Suppressor macrophage treated with lipopolysaccharide for 1 hour (primary cell): Measurements from ENCODE around the gene BRCA1.
A peak's percentile ranks its signal among the peaks of the same experiment; 100 is the strongest.
"Not testable (repeated sequence)": the region's sequence is repeated elsewhere in the genome, so short reads cannot be mapped to it uniquely, and the experiment has no call there.

Experiments
- DNase-seq, 3 donors: peaks; one replicate each; pipeline ENCODE4 v3.0.0-alpha.2; 2020 to 2022

The BRCA1 gene

DNA sequence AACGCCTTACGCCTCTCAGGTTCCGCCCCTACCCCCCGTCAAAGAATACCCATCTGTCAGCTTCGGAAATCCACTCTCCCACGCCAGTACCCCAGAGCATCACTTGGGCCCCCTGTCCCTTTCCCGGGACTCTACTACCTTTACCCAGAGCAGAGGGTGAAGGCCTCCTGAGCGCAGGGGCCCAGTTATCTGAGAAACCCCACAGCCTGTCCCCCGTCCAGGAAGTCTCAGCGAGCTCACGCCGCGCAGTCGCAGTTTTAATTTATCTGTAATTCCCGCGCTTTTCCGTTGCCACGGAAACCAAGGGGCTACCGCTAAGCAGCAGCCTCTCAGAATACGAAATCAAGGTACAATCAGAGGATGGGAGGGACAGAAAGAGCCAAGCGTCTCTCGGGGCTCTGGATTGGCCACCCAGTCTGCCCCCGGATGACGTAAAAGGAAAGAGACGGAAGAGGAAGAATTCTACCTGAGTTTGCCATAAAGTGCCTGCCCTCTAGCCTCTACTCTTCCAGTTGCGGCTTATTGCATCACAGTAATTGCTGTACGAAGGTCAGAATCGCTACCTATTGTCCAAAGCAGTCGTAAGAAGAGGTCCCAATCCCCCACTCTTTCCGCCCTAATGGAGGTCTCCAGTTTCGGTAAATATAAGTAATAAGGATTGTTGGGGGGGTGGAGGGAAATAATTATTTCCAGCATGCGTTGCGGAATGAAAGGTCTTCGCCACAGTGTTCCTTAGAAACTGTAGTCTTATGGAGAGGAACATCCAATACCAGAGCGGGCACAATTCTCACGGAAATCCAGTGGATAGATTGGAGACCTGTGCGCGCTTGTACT is at the start of gene BRCA1:
TSS of gene BRCA1 (minus strand) at position 232 of the 834 bp plus-strand sequence. CDS start 1,268 bp downstream, outside the sequence.
- peak; percentile 97 to 99 (median 99) for DNase-seq

DNA sequence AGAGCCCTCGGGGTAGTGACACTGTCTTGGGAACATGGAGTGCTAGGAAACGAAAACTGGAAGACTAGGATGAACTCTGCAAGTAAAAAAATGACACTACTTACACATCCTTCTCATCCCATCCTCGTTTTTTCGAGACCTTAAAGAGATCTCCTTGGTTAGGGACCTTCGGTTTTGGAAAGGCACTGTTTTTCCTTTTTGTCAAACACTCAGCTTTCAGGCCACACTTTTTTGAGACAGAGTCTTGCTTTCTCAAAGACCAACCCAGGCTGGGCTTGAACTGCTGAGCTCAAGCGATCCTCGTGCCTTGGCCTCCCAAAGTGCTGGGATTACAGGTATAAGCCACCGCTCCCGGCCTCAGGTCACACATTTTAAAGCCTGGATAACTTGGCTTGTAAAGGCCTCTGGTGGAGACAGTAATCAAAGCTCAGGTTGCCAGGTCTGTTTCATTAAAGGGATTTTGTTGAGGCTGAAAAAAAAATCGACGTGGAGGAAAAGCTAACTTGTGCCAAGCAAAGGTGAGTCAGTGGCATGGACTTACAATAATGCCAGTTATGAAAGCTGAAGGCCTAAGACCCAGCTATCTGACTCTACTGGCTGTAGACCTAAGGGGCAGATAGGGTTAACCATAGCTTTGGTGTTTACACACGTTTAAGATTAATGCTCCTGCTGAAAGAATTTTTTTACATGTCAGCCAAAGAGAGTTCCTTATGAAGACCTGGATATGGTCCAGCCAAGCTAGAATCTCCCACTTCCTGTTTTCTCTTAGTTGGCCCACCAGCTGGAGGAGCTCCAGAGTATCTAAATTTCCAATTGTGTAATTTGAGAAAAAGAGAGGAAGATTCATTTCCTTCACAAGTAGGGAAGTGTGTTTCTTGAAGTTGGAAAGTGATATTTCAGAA is 46.7 kb upstream of the BRCA1 start:
- DNase-seq, result peak; percentile 87 to 98 (median 97)

DNA sequence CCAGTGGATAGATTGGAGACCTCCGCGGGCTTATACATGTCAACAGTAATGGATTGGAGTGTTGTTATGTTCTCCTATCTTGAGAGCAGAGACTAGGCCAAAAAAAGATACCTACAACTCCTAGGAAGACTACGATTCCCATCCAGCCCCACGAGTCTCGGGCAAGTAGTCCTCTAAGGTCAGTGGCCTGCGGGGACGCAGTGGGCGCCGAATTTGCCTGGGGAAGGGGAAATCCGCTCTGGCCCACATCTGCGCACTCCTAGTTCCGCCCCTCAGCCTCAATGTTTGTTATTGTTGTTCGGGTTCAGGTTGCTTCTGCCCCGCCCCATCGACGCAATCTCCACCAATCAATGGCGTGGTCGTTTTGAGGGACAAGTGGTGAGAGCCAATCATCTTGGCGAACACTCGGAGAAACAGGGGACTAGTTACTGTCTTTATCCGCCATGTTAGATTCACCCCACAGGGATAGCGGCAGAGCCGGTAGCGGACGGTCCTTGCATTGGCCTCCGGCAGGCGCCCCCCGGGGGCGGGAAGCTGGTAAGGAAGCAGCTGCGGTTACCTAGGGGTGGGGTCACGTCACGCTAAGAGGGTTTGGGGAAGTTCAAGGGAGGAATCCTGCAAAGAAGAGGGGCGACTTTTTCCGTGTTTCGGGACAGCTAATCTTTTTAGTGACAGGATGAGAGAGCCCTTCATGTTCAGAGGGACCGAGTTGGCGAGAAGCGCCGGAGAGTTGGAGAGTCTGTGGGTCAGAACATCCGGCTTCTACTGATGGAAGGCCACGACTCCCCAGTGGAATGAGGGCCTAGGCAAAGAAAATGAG is 45.8 kb upstream of the BRCA1 start, which contains the start of gene NBR1:
TSS of gene NBR1 (plus strand) at position 449 of the 820 bp plus-strand sequence. CDS start 4,586 bp downstream, outside the sequence.
- peak; percentile 96 to 98 (median 98) for DNase-seq

DNA sequence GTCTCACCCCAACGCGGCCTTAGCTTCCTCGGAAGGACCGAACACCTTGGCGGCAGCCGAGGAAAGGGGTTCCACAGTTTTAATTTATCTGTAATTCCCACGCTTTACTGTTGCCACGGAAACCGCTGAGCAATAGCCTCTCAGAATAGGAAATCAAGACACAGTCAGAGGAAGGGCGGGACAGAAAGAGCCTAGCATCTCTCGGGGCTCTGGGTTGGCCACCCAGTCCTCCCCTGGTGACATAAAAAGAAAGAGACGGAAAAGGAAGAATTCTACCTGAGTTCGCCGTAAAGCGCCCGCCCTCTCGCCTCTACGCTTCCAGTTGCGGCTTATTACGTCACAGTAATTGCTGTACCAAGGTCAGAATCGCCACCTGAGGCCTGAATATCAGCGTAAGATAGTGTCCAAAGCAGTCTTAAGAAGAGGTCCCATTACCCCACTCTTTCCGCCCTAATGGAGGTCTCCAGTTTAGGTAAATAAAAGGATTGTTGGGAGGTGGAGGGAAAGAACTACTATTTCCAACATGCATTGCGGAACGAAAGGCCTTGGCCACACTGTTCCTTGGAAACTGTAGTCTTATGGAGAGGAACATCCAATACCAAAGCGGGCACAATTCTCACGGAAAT is 45.1 kb upstream of the BRCA1 start:
- peak; percentile 93 to 96 (median 94) for DNase-seq

DNA sequence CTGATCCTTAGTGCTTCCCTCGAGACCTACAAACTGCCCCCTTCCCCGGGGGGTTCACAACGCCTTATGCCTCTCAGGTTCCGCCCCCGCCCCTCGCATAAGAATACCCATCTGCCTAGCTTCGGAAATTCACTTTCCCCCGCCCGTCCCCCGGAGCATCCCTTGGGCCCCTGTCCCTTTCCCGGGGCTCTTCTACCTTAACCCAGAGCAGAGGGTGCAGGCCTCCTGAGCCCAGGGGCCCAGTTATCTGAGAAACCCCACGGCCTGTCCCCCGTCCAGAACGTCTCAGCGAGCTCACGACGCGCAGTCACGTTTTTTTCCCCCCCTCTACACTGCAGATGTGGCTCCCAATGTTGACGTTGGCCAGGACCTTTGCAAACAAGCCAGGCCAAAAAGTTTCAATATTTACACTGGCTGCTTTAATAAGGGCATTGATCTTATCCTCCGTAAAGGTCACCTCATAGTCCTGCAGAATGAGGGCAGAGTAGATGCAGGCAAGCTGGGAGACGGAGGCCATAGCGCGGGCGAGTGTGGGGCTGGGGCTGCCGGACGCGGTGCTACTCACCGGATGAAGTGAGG is 44.5 kb upstream of the BRCA1 start:
- peak in 1 of 3 donors; percentile 9 for DNase-seq

DNA sequence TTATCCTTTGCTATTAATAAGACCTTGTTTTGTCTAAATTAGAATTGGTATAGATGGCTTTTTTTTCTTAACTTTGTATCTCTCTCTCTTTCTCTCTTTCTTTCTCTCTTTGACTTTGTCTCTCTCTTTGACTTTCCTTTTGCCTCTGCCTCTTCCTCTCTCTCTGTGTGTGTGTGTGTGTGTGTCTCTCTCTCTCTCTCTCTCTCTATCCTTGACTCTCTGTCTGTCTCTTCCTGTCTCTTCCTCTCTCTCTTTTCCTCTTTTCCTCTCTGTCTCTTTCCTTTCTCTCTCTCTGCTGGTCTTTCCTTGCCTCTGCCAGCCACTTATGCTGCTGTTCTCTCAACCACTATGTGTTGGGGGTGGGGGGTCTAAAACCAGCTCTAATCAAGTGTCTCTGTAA is 40.8 kb upstream of the BRCA1 start:
- DNase-seq, result not testable (repeated sequence)

DNA sequence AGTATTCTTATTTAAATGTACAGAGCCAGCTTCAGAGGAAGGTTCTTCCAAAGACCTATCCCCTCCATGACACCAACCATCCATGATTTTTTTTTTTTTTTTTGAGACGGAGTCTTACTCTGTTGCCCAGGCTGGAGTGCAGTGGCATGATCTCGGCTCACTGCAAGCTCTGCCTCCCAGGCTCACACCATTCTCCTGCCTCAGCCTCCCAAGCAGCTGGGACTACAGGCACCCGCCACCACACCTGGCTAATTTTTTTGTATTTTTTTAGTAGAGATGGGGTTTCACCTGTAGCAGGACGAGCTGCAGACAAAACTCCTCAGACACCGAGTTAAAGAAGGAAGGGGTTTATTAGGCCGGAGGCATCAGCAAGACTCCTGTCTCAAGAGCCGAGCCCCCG is 34.8 kb upstream of the BRCA1 start:
- not testable (repeated sequence) for DNase-seq

DNA sequence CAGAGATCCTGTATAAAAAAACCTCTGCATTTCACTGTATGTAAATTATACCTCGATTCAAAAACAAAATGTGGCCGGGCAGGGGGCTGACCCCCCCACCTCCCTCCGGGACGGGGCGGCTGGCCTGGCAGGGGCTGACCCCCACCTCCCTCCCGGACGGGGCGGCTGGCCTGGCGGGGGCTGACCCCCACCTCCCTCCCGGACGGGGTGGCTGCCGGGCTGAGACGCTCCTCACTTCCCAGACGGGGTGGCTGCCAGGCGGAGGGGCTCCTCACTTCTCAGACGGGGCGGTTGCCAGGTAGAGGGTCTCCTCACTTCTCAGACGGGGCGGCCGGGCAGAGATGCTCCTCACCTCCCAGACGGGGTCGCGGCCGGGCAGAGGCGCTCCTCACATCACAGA is 34.1 kb upstream of the BRCA1 start:
- not testable (repeated sequence) for DNase-seq

DNA sequence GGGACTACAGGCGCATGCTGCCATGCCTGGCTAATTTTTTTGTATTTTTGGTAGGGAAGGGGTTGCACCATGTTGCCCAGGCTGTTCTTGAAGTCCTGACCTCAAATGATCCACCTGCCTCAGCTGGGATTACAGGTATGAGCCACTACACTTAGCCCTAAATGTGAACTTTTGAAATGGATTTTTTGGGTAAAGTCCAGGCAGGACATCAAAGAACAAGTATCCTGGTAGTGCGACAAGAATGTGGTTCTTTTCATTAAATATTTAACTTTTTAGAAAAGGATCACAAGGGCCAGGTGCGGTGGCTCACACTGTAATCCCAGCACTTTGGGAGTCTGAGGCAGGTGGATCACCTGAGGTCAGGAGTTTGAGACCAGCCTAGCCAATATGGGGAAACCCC is 30.5 kb upstream of the BRCA1 start:
- no peak for DNase-seq

DNA sequence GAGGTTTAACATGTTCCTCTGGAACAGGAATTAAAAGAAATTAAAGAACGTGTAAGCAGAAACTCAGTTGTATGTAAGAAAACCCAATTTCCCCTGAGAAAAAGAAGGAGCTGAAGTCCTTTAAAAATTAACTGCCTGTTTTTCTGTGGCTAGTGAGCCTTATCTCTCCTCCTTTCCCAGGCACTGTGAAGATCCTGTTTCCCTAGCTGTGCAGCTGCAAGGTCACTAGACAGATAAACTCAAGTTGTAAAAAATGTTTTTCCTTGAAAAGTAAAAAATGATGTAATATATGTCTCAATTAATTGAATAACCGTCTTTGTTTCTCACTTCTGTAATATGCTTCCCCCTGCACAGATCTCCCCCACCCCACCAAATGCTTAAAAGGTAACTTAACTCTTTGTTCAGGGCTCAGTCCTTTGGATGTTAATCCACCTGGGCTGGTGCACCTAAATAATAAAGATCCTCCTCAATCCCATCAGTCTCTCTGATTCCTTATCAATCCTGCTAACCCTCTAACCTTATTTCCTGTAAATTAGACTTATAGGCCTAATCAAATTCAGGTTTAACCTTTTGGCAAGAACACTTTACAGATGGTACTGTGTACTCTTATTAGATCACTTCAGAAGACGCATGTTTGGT is 28.2 kb upstream of the BRCA1 start:
- not testable (repeated sequence) for DNase-seq

DNA sequence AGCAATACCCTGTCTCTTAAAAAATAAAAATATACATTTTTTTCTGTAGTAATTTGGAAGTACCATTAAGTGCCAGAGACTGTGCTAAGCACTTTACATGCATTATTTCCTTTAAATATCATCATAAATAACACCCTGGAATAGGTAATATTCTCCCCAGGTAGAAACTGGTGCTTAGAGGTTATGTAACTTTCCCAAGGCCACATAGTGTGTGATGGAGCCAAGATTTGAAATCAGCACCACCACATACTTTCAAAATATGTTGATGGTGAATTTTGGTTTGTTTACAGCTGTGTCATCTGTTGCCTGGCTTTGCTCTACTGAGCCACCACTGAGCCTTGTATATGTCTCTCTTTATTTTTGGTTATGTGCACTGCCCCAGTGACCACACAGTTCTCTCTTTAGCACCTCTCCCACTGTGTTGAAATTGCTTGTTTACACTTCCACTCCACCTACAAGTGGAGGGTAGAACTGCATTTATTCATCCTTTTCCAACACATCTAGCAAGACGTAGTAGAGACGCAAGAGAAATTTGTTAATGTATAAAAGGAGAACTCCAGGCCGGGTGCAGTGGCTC is 26.8 kb upstream of the BRCA1 start:
- DNase-seq, result no peak

DNA sequence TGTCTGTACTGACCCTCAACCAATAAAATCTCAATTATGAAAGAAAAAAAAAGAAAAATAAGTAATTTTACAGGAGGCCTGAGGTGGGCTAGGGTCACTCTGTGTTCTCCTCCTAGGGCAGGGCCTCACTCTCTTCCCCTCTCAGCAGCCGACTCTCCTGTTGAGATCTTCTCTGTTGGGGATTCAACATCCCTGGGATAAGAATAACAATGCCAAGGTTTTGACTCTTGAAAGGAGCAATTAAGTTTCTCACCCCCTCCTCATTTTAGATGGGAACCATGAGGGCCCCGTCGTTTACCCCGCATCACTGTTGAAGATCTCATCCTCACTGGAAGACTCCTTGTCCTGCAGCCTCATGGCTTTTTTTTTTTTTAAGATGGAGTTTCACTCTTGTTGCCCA is 21.5 kb upstream of the BRCA1 start:
- no peak for DNase-seq

DNA sequence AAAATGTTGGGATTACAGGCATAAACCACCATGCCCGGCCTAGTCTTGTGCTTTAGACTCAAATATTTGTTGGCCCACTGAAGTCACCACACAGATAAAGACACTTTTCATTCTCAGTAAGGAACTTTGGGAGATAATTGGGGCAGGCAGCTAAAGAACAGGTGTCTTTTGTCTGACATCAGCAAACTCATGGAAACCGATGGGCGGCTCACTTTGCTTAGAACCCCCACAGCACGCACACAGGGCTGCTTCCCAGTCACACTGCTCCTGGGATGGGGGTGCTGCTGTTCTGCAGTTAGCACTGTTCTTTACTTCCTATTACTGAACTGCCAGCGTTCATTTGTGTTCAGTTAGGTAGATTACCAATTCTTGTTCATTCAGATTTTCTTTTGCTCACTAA is 18.0 kb upstream of the BRCA1 start:
- no peak for DNase-seq

DNA sequence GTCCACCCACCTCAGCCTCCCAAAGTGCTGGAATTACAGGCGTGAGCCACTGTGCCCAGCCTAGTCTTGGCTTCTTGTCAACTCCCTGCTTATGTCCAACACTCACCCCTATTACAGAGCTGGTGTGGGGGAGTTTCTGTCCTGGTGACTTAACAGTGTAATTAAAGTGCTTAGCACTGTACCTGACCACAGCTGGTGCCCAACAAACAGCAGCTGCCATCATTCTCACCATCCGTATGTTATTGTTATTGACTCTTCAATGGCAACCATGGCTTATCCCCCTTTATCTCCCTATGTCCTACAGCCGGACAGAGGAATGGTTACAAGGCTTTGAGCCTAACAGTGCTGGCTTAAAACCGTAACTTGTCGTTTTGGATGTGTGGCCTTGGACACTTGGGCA is 17.0 kb upstream of the BRCA1 start:
- no peak for DNase-seq

DNA sequence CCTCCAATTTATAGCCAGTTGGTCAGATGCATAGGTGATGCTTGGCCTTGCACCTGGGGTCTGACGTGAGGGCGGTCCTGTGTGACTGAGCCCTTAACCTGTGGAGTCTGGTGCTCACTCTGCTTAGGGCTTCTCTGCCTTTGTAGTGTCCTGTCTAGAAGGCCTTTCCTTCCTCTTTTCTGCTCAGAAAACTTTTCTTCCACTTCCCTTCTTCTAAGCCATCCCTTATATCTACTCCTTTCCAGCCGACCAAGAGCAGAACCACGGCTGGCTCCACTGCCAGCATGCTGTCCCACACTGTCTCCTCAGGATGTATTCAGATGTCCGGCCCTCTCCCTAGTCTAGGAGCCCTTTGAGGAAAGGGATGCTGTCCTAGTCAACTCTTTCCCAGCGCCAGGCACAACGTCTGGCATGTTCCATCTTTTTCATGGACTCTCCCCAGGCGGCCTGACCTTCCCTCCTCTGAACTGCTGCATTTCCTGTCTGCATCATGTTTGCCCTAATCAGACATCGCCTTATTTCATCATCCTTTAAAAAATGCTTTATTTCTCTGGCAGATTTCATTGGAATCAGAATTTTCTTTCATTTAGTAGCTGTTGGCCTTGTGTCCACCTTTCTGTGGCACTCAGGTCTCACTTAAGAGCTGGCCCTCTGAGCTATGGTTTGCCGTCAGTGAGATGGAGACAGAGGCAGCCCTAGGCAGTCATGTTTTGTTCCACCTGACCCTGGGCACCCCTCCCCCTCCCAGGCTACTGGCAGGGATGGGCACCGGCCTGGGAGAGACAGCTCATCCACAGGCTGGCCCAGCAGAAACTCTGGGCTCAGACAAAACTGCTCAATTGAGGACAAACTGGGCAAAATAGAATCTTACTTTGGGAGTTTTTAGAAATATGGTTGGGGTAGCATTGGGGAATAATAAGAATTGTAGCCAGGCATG is 15.5 kb upstream of the BRCA1 start:
- DNase-seq, result peak in 2 of 3 donors; percentile 27 to 30

DNA sequence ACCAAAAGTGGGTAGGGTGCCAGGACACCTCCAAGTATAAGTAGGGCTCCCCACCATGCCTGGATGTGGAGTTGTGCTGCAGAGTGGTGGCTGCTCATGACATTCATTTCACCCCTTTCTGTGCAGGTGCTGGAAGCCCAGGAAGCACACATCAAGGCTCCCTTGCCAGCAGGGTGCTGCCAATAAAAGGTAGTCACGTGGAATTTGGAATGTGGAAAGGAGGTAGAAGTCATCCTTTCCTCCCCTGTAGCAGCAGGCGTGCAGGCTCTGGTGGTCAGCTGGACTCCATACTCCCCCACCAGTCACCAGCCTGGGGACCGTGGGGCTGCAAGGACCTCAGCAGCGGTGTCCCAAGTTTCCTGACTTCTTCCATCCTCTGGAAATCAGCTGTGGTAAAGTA is 13.4 kb upstream of the BRCA1 start:
- not testable (repeated sequence) for DNase-seq

DNA sequence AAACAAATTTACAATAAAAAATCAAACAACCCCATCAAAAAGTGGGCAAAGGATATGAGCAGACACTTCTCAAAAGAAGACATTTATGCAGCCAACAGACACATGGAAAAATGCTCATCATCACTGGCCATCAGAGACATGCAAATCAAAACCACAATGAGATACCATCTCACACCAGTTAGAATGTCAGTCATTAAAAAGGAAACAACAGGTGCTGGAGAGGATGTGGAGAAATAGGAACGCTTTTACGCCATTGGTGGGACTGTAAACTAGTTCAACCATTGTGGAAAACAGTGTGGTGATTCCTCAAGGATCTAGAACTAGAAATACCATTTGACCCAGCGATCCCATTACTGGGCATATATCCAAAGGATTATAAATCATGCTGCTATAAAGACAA is 11.4 kb upstream of the BRCA1 start:
- not testable (repeated sequence) for DNase-seq

DNA sequence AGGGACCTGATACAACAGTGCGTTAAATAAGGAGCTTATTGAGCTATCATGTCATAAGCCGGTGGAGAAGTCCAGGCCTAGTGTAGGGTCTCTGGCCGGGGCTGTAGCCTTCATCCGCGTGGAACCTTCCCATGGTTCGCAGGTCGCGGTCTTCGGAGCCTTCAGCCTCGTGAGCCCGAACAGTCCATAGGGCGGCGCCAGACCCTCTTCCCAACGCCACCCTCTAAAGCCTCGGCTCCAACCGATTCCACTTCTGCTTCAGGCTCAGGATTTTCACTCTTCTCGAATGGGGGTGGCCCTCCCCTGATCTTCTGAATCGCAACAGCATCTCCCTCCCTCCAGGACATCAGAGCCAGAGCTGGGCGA is 10.3 kb upstream of the BRCA1 start:
- no peak for DNase-seq

DNA sequence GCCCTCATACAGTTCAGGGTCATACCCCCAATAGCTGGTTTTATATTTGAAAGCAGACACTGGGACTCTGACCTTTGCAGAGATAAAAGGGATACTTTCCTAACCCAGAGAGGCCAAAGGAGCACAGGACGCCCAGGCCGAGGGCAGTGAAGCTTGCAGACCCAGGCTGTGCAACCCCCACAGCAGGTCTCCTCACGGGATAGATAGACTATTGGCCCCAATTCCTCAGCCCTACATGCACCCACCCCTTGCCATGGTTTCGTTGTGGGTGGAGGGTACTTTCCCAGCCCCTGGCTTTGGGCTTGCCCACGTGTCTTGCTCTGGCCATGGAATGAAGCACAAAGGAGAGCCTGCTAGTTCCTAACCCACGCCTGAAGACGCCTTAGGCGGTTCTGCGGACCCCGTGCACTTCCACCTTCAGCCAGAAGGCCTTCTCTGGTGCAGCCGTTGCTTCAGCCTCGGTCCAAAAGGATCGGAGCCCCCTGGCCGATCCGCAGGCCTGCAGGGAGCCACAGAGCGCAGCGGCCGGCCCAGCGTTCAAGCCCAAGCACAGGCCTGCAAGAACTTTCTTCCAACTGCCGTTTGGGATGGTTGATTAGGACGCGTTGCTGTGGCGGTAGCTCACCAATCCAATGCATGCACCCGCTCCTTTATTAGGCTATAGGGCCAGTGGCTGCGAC is 9.8 kb upstream of the BRCA1 start:
- no peak for DNase-seq
